OCI-M2 (cell line): ENCODE measurements around the gene MMP15.

ENCODE experiments used
- DNase-seq: peaks from one replicate; lab custom pipeline; 2025; ENCODE audit not compliant: unreplicated experiment; lab: John Stamatoyannopoulos, UW

MMP15 gene

DNA sequence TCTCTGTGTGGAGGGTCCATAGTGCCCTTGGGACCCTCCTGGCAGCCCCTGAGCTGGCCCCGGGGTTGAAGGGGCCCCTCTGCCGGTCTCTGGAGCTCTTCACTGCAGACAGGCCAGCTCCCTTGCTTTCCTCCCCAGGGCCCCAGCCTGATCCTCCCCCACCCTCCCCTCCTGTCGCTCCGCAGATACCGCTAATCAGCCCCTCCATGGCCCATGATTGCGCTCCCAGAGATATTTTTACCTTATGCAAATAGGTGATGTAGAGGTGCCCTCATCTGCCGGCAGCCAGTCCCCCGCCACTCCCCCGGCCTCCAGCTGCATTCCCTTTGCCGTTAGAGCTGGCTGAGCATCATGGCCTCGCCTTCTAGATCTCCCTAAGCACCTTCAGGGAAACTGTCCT, 9.2 kb downstream of the MMP15 start:
- DNase-seq = no peak

DNA sequence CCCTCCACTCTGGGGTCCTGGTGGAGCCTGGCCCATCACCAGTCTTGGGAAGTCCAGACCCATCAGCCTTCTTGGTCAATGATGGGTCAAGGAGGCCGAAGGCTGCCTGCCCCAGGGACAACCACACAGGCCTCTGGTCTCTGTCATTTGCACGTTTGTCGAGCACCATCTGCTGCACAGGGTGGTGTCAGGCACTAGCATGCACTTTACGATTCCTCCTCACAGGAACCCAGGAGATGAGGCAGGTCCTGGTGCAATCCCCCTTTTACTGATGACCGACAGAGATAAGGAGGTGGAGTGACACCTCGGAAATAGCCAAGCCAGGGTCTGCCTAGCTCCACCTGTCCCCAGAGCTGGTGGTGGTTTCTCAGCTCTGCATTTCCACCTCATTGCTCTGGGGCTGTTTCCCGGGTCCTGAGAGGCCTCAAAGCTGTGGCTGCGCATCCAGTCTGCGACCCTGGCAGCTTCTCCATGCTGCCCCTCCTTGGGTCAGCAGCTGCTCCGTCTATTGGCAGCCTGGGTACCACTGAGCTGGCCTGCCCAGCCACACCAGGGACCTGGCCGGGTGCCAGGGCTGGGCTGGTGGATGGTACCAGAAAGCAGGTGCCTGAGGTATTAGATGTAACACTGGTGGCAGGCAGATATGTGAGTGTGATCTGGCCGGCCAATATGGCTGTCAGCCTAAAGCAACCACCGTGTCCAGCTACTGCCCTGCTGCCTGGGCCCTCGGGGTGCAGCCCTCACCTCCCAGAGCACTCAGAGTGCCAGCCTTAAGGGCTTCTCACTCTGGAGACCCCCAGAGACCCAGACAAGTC, 10.0 kb downstream of the MMP15 start:
- DNase-seq = no peak

DNA sequence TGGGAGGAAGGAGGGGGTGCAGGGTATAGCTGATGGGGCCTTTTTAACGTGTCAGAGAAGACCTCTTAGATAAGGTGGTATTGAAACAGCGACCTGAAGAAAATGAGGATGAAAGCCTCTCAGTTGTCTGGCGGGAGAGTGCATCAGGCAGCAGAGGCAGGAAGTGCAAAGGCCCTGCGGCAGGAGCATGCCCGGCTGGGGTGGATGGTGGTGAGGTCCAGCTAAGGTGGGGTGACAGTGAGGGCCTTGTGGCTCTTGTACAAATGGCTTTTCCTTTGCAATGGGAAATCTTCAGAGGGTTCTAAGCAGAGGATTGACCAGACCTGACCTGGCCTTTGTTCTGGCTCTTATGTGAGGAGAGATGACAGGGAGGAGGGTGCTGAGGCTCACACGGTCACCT, 11.4 kb downstream of the MMP15 start:
- DNase-seq = no peak

DNA sequence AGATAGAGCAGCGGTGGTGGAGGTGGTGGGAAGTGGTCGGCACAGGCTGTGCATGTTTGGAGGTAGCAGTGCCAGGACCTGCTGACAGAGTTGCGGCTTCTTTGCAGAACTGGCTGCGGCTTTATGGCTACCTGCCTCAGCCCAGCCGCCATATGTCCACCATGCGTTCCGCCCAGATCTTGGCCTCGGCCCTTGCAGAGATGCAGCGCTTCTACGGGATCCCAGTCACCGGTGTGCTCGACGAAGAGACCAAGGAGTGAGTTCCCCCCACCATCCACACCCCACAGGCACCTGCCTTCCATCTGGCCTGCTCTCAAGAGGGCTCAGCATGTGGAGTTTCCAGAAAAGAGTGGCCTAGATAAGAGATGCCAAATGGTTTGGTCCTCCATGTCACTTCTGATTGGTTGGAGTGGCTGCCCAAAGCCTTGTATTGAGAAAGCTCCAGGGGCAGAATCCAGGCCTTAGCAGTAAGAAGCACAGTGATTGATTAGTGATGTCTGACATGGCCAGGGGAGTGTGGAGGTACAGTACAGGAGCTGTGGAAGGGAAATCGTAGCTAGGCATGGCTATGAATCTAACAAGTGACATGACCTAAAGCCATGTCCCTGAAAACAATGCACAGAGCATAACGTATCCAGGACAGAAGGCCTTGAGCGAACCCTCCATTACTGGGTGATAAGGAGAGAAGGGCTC, 12.0 kb downstream of the MMP15 start:
- no peak for DNase-seq

DNA sequence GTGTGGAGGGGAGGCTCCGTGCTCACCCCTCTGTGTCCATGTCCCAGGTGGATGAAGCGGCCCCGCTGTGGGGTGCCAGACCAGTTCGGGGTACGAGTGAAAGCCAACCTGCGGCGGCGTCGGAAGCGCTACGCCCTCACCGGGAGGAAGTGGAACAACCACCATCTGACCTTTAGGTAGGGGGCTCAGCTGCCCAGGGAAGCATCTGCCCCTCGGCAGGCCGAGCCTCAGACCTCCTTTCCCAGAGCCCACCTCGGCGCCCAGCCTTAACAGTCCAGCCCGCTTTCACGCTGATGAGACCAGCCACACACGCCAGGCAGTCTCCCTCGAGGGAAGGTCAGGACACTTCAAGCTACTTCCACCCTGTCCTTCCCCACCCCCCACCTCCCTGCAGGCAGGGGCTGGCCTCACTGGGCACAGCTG, 12.7 kb downstream of the MMP15 start:
- DNase-seq = no peak

DNA sequence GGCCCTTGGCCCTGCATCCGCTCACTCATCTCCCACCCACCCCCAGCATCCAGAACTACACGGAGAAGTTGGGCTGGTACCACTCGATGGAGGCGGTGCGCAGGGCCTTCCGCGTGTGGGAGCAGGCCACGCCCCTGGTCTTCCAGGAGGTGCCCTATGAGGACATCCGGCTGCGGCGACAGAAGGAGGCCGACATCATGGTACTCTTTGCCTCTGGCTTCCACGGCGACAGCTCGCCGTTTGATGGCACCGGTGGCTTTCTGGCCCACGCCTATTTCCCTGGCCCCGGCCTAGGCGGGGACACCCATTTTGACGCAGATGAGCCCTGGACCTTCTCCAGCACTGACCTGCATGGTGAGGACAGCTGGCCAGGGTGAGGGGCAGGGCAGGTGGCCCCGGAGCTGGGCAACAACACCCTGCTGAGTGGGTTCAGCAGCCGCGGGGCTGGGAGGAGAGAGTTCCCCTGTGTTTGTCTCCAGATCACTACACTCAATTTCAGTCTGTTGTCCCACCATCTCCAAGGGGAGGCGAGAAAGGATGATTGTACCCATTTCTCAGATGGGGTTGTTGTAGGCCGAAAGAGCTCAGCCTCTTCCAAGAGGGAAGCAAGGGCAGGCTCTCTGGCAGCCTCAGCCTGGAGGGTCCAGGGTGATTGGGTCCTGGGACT, 14.4 kb downstream of the MMP15 start:
- no peak for DNase-seq

DNA sequence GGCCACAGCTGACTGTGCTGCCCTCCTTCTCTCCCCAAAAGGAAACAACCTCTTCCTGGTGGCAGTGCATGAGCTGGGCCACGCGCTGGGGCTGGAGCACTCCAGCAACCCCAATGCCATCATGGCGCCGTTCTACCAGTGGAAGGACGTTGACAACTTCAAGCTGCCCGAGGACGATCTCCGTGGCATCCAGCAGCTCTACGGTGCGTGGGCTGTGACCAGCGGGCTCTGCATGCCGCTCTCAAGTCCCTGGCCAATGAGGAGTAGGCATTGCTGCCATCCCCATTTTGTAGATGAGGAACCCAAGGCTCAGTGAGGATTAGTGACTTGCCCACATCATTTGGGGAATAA, 14.9 kb downstream of the MMP15 start:
- no peak for DNase-seq

DNA sequence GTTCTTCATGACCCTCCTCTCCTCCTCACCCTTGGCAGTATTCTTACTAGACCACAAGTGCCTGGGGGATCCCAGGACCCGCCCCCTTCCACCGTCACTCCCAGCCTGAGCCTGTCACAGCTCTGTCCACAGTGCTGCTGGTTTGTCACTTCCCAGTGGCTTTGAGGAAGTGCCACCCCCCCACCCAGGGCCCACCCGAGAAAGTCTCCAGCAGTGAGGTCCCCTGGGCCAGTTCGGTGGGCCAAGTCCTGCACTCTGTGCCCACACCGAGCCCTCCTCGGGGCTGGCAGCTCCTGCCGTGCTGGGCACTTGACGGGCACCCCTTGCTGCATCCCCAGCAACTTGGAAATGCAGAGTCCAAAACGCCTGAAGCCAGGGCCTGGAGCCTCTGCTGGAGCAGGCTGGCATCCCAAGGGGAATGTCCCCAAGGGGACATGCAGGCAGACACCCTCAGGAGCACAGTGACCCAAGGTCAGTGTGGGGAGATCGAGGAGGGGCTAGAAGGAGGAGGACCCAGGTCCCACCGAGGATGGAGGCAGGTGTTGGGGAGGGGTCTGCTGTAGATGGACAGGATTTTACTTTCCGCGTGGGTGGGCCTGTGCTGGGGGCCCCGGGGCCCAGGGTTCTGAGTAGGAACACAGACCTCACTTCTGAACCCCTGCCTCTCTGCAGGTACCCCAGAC, 15.5 kb downstream of the MMP15 start:
- no peak for DNase-seq

DNA sequence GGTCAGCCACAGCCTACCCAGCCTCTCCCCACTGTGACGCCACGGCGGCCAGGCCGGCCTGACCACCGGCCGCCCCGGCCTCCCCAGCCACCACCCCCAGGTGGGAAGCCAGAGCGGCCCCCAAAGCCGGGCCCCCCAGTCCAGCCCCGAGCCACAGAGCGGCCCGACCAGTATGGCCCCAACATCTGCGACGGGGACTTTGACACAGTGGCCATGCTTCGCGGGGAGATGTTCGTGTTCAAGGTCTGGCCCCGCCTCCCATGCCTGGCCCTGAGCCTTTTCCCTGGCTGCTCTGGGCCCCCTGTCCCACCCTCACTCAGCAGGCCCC, 16.0 kb downstream of the MMP15 start:
- DNase-seq = no peak

DNA sequence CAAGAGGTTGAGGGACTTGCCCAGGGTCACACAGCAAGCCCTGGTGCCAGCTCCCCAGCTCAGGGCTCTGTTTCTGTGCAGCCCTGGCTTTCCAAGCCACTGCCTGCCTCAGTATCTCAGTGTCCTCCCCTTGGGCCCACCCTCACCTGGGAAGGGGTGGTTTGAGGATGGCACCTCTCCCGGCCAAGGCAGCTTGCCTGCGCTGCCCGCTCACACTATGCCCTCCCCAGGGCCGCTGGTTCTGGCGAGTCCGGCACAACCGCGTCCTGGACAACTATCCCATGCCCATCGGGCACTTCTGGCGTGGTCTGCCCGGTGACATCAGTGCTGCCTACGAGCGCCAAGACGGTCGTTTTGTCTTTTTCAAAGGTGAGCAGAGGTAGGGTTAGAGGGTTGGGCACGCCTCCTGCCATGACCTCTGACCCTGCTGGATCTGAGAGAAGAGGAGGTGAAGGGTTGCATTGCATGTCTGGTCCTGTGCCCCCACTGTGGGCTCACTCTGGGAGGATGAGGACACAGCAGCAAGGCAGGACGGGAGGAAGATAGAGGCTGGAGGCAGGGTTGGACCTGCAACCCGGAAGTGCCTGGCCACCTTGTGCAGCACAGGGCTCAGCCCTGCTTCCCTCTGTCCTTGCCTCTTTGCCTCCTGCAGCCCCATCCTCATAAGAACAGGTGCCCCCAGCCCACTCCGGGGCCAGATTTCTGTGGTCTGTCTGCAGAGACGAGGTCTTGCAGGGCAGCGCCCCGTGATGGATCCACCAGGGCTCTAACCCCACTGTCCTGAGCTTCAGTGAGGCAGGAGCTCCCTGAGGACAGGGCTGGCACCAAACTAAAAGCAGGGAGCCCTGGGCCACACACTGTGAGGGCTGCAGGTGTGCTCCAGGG, 16.7 kb downstream of the MMP15 start:
- no peak for DNase-seq

DNA sequence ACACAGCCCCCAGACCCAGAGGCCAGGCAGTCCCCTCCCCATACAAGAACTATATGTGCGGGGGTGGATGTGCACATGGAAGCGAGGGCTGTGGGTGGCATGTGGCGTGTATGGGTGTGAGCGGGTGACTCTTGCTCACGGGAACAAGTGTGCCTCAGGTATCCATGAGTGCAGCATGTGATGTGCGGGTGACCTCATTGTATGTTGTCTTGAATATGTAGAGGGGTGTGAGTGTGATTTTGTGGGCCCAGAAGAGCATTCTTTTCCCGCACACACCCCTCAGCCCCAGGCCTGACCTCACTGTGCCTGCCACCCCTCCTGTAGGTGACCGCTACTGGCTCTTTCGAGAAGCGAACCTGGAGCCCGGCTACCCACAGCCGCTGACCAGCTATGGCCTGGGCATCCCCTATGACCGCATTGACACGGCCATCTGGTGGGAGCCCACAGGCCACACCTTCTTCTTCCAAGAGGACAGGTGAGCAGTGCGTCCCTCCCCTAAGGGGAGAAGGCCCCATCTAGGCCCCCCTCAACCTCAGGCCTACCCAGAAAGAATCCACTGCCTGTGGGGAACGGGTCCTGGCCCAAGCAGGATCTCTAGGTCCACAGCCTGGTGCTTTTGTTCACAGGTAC, 17.4 kb downstream of the MMP15 start:
- DNase-seq = no peak

DNA sequence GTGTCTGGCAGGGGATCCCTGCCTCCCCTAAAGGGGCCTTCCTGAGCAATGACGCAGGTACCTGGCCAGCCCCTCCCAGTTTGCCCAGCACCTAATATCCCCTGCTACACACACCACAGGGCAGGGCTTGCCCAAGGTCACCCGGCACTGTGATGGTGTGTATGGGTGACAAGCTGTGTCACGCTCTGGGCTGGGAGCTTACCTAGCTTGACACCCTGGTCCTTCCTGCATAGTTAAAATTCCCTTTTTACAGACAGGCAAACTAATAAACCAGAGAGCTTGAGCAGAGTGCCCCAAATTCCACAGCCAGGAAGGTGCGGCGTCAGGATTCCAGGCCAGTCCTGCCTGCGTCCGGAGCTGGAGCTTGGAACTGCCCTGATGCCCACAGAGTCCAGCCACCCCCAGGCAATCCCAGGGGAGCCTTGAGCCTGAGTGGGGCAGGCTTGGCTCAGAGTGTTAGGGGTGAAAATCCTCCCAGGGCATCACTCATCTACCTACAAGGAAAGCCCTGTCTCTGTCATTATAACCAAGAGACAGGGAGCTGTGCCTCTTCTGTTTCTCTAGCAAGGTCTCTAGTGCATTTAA, 18.1 kb downstream of the MMP15 start:
- no peak for DNase-seq

DNA sequence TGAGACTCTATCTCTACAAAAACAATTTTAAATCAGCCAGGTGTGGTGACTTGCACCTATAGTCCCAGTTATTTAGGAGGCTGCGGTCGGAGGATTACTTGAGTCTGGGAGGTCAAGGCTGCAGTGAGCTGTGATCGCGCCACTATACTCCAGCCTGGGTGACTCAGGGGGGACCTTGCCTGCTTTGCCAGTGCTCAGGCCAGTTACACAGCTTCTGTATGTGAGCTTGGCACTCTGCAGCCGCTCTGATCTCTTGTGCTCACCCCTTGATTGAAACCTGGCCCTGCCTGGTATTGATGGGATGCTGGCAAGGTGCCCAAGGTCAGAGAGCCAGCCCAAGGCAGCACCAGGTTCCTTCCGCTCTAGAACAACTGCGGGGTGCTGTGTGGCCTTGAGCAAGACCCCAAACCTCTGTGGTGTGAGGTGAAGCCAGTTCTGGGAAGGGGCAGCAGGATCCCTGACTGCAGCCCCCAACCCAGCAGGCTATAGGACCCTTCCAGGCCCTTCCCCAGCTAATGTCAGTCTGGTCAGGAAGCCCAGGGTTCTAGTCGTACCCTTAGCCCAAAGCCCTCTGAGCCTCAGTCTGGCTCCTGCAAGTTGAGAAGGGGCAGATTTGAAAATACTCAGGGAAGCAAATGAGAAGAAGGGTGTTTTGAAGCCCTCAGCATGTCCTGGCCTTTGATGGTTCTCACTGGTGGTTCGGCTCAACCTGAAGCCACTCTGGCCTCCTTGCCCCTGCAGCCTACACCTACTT, 18.9 kb downstream of the MMP15 start:
- no peak for DNase-seq

DNA sequence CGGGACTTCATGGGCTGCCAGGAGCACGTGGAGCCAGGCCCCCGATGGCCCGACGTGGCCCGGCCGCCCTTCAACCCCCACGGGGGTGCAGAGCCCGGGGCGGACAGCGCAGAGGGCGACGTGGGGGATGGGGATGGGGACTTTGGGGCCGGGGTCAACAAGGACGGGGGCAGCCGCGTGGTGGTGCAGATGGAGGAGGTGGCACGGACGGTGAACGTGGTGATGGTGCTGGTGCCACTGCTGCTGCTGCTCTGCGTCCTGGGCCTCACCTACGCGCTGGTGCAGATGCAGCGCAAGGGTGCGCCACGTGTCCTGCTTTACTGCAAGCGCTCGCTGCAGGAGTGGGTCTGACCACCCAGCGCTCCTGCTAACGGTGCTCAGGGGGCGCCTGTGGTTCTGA, 19.5 kb downstream of the MMP15 start:
- no peak for DNase-seq

DNA sequence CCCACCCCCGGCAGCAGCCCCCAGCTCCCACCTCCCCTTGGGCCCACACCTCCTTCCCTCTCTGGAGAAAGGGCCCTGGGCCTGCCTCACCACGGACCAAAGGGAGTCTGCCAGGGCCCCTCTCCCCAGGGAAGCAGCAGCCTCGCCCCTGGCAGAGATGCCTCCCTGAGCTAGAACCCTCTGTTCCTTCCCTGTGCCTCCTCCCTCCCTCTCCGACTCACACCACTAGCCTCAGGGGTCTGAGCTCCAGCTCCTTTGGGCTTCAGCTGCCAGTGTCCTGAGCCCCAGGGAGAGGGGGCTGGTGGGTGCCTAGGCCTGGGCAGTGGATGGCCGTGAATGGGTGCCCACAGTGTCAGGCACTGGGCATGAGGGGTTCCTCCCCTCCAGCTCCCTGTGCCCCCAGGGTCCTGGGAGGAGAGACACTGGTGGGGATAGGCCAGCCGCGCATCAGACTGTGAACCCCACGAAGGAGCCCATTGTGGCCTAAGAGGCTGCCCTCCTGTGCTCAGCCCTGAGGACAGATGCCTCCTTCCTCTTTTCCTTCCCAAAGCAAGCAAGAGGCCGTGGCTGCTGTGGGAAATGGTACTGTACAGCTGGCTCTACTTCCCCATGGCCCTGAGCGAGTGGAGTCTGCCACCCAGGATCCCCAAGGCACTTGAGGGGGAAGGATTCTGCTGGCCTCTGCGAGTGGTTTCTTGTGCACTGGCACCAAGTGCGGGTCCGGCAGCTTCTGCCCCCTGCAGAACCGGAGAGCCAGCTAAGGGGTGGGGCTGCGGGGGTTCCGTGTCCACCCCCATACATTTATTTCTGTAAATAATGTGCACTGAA, 20.7 kb downstream of the MMP15 start:
- DNase-seq = no peak

DNA sequence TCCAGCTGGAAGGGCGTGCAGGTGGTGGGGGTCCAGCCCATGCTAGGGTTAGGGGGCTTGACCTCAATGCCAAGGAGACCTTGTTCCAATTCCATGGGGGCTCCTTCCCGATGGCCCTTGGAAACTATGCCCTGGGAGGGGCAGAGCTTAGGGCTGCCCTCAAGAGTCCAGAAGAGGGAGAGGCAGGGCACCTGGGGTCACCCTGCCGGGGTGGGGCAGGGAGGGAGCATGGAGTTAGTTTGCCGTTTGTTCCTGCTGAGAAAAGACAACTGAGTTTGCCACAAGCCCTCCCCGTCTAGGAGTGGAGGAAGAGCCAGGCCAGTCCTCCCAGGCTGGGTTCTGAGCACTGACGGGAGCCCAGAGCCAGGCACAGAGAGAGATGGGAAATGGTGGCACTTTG, 21.4 kb downstream of the MMP15 start:
- no peak for DNase-seq

DNA sequence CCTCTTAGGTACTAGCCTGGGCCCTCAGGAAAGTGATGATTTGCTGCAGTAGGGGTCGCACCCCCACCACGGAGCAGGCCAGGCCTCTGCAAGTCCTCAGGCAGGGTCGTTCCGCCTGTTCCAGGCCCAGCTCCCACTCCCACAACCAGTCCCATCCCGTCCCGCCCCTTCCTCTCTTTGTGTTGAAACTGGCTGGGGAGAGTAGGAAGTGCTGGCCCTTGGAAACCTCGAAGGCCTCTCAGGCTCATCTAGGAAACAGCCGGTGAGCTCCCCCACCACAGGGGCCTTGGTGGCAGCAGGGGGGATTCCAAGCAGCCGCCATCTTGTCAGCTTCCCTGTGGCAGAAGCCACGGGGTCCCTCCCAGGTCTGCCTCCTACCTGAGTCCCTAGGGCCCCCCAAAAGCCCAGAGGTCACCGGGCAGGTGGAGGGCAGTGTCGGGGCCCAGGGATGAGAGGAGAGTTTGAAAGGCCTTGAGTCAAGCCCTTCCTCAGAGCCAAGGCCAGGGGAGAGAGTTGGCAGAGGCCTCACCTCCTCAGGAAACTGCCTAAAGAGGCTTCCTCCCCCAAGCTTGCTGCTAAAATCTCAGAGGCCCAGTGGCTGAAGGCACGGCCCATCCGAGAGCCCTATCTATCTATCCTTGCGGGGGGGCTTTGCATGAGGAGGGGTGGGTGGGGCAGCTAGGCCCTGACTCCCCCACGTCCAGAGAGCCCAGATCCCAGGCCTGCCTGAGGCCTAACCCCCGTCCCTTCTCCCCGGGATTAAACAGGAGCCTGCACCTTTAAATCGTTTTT, 22.2 kb downstream of the MMP15 start:
- no peak for DNase-seq
